Heart right ventricle (tissue), 16 donors: Measurements from ENCODE around the gene BRIP1. TPM values are rescaled to one million over a fixed set of nuclear protein-coding genes. Genes with fewer than 3 reads are reported as not detected.

Experiments
- ATAC-seq, 8 donors: fragments of 200-7000 bp; cut with Tn5 transposase; one replicate each; pipeline ENCODE4 v1.9.1; 2020; ENCODE audit warnings: mild to moderate bottlenecking in 8 of 8, moderate library complexity in 8 of 8, moderate number of reproducible peaks in 1 of 8
- DNase-seq, 2 donors: peaks; one replicate each; pipeline ENCODE4 v3.0.0-alpha.2; 2020
- H3K27ac ChIP-seq, 10 donors: fragments of 200-600 bp; sonication (generic) in 2 of 10; one replicate each; pipeline versions ENCODE4 v1.5.0 to v1.8.0; 2020 to 2022; ENCODE audit warnings: mild to moderate bottlenecking in 3 of 10
- H3K27me3 ChIP-seq, 7 donors: fragments of 200-600 bp; one replicate each; pipeline ENCODE4 v1.8.0; 2021 to 2022; ENCODE audit warnings: mild to moderate bottlenecking in 2 of 7
- H3K36me3 ChIP-seq, 9 donors: fragments of 200-600 bp; sonication (generic) in 1 of 9; one replicate each; pipeline versions ENCODE4 v1.5.0 to v1.8.0; 2020 to 2022; ENCODE audit warnings: mild to moderate bottlenecking in 2 of 9
- H3K4me1 ChIP-seq, 9 donors: fragments of 200-600 bp; sonication (generic) in 1 of 9; one replicate each; pipeline versions ENCODE4 v1.5.0 to v1.8.0; 2020 to 2022; ENCODE audit warnings: mild to moderate bottlenecking in 4 of 9
- H3K4me3 ChIP-seq, 10 donors: fragments of 200-600 bp; sonication (generic) in 2 of 10; one replicate each; pipeline versions ENCODE4 v1.5.0 to v1.8.0; 2020 to 2022; ENCODE audit warnings: mild to moderate bottlenecking in 7 of 10, moderate library complexity in 2 of 10
- H3K9me3 ChIP-seq, 11 donors: fragments of 200-600 bp in 10 of 11; sonication (generic) in 2 of 11; one replicate each; pipeline versions ENCODE4 v1.5.0 to v1.8.0; 2013 to 2022; ENCODE audit warnings: mild to moderate bottlenecking in 2 of 11, control low read depth in 1 of 11, moderate library complexity in 1 of 11
- WGBS, 2 donors: extraction: QIAGEN DNeasy Blood & Tissue Kit; methylation state at CpG; one replicate each; pipeline ENCODE4 v1.1.7; 2013; ENCODE audit warnings: inconsistent platforms in 1 of 2; 5-methylcytosine and 5-hydroxymethylcytosine counted together
- intact Hi-C, 10 donors: fragments of 100-400 bp; cut with DNase I; formaldehyde crosslinking; loops; one replicate each; pipeline versions ENCODE4 v1.11.1 to v1.14.2; 2022
- polyA plus RNA-seq, 2 donors: library from polyadenylated mRNA; stranded (reverse); fragments of 200-250 nt; gene quantifications; one replicate each; pipeline ENCODE4 v1.2.3, GENCODE V29; 2013
- total RNA-seq, 10 donors: library from RNA; stranded (reverse); fragmentation: NEBNext Ultra II Directional in 3 of 10; extraction: Animal tissue kit (Norgen Biotek cat#: 25700) in 3 of 10; gene quantifications; one replicate each; pipeline versions ENCODE4 v1.2.1 to v1.2.4, GENCODE V29; 2021 to 2023
- TF ChIP-seq, protein P1 (sequence below), 9 donors: fragments of 200-600 bp; sonication (generic) in 2 of 9; IDR thresholded peaks; one replicate each; pipeline versions ENCODE4 v1.5.0 to v1.8.0; 2021 to 2022; ENCODE audit warnings: antibody characterized with exemption in 9 of 9, mild to moderate bottlenecking in 5 of 9, moderate library complexity in 1 of 9
- donor health status: Arrhythmogenic right ventricular cardiomyopathy.
- donor health status: ischemic (EF 13 %, LVEDD 7.1; RV severe dilation, severe dysfunction).
- donor health status: healthy with polysubstance abuse.
- donor health status: DM: no; HTN: yes; CAD: no.
- donor health status: DM: no; HTN: no; CAD: no.
- donor health status: ischemic (EF 25% LVEDD 6.9; RV normal size, moderate dysfunction).
- donor health status: ischemic (EF 25% LVEDD 5.7; RV mildly dilated, moderate dysfunction).
- donor health status: healthy.
- donor health status: DM: yes; HTN: yes; CAD: no.
- donor health status: Ischemic cardiomyopathy.
- donor health status: ischemic (EF 35%, LVEDD 5.7; RV mildly dilated, moderate dysfunction).
- donor health status: nonischemic (EF 11% LVEDD 7.7; RV severe dilation, severe dysfunction).
- donor health status: DM: yes; HTN: yes; CAD: no.
- donor health status: PGD.
- donor health status: ischemic (EF 29% LVEDD 5.4; RV normal size, mild dysfunction).
- donor health status: nonischemic (EF 23%, LVEDD 6.1; RV moderate dilation, normal function).

The BRIP1 gene
- total and polyA plus RNA-seq, 12 donors: 0.03 to 2.1 (median 0.22) TPM; not detected in 1

DNA sequence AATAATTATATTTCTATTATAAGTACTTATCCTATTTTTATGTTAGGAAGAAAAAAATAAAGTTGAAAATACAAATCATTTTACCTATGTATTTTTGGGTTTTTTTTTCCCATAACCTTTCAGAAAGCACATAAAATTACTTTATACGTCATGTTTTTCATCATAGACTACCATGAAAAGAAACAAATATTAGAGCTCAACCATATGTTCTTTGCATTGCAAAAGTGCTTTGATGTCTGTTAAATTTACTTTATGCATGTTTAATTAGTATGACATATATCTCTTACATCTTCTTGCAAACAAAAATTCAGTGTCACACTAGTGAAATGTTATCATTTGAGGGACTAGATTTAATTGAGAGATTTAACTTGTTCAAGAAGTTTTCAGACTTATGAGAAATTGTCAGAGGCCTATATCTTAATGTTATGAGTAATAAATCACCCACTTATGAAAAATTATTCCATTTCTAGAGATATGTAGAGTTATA lies 24.0 kb downstream of the BRIP1 start:
- TF ChIP-seq, protein P1, sequence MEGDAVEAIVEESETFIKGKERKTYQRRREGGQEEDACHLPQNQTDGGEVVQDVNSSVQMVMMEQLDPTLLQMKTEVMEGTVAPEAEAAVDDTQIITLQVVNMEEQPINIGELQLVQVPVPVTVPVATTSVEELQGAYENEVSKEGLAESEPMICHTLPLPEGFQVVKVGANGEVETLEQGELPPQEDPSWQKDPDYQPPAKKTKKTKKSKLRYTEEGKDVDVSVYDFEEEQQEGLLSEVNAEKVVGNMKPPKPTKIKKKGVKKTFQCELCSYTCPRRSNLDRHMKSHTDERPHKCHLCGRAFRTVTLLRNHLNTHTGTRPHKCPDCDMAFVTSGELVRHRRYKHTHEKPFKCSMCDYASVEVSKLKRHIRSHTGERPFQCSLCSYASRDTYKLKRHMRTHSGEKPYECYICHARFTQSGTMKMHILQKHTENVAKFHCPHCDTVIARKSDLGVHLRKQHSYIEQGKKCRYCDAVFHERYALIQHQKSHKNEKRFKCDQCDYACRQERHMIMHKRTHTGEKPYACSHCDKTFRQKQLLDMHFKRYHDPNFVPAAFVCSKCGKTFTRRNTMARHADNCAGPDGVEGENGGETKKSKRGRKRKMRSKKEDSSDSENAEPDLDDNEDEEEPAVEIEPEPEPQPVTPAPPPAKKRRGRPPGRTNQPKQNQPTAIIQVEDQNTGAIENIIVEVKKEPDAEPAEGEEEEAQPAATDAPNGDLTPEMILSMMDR (IDR thresholded peaks at IDR 0.05): no peak
- Histone ChIP-seq H3K4me3 (no peak overlapping the region), H3K9me3 (no peaks in the 10 kb centered on the region), H3K4me1 (no peaks in the 10 kb centered on the region), H3K36me3 (no peaks in the 10 kb centered on the region), H3K27me3 (no peaks in the 10 kb centered on the region), H3K27ac (no peak overlapping the region)
- 95 to 98% methylated on average over 1 of the region's 1 CpG for WGBS, 2 donors
- DNase-seq (no peak), ATAC-seq (no peak)
- intact Hi-C loops: loop anchor here in 9 of 10 donors (5.0 to 10.0 kb wide), 6 partner anchors 205 to 1122 kb away; no protein-coding TSS in a partner anchor

DNA sequence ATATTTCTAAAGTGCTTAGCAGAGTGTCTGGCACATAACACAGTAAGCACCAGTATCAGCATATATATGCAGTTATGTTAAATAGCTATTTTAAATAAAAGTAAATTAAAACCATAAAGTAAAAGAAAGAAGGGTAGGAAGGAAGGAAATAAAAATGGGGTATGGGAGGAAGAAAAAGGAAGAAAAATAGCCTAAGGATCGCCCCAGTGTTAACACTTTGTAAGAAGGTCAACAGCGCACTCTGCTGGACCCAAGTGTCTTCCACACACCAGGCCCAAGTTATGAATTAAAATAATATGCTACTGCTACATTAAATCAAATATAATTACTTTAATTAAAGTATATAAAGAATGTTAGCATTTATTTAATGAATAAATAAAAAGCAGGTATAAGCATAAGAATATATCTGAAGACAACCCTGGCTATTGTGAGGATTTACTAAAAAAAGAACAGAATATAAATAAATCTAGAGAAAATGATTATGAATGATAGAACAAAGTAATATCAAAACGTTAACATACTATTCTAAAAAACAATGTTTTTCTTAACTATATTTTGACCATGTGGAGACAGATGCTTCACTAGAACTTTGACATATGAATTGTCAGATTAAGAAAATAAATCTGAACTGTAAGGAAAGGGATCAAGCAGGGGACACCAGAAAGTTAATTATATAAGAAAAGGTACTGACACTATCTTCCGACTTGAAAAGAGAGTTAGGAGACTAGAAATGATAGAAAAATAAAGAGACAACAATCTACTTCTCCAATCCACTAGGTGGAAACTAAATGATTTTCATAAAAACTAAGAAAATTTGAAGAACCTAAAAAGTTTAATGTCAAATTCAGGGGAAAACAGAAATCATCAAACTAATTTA lies 25.9 kb downstream of the BRIP1 start:
- ATAC-seq (no peak), DNase-seq (peak; percentile 19 to 24)
- WGBS, 2 donors: 50 to 51% methylated on average over 4 of the region's 4 CpGs
- no peaks in the 10 kb centered on the region for H3K9me3 ChIP-seq
- TF ChIP-seq, protein P1 (IDR thresholded peaks at IDR 0.05): peak in 8 of 9 donors; percentile 24 to 81 (median 69)
- H3K4me3 ChIP-seq: no peak overlapping the region
- no peaks in the 10 kb centered on the region for H3K4me1 ChIP-seq
- intact Hi-C loops: loop anchor here in 9 of 10 donors (5.0 to 10.0 kb wide), 6 partner anchors 203 to 1120 kb away; no protein-coding TSS in a partner anchor
- H3K36me3 ChIP-seq: no peaks in the 10 kb centered on the region
- no peaks in the 10 kb centered on the region for H3K27me3 ChIP-seq
- H3K27ac ChIP-seq: no peak overlapping the region

DNA sequence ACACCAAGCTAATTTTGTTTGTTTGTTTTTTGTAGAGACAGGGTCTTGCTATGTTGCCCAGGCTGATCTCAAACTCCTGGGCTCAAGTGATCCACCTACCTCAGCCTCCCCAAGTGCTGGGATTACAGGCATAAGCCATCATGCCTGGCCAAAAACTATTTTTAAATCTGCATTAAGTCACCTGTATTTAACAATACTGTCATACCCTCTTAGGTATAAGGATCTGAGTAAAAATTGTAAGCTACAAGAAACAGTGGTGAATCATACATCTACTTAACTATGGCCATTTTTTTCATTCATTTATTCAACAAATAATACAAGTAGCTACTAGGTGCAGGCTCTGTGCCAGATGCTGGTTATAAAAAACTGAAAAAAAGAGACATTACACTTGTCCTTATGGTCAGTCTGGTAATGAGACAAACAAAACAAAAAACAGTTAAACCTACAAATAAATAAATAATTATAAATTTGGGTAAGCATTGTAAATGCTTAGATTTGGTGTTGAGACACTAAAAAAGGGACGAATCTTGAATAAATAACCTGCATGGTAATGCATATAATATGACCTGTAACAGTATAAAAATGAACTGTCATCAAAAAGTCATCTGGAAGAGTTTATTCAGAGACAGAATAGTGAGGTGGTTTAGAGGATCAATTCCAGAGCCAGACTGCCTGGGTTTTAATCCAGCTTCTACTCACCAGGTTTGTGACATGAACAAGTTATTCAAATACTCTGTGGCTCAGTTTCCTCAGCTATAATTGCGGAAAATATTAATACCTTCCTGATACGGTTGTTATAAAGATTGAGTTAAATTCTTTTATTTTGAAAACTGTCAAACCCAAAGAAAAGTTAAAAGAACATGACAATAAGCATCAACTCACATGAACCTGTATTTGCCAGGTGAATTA lies 26.8 kb downstream of the BRIP1 start:
- Histone ChIP-seq H3K27ac (no peak overlapping the region), H3K36me3 (no peaks in the 10 kb centered on the region), H3K4me1 (no peaks in the 10 kb centered on the region), H3K9me3 (no peaks in the 10 kb centered on the region), H3K27me3 (no peaks in the 10 kb centered on the region), H3K4me3 (no peak overlapping the region)
- TF ChIP-seq, protein P1 (IDR thresholded peaks at IDR 0.05): no peak
- DNase-seq: no peak
- 90 to 93% methylated on average over 3 of the region's 3 CpGs for WGBS, 2 donors
- intact Hi-C loops: loop anchor here in 9 of 10 donors (5.0 to 10.0 kb wide), 6 partner anchors 202 to 1119 kb away; no protein-coding TSS in a partner anchor
- ATAC-seq: no peak

DNA sequence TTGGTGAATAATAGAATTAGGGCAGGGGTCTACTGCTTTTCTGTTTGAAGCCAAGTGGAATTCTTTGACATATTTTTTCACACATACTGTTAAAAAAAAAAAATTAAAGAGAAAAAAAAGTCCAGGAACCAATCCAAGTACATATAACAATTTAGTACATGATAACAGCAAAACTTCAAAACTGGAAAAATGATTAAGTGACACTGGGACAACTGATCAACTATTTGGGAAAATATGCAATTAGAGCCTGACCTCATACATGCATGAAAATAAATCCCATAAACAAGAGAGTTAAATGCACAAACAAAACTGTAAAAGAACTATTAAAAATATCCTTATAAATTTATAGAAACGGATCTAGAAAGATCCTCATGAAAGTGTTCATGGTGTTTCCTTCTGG lies 27.7 kb downstream of the BRIP1 start:
- 87 to 88% methylated on average over 1 of the region's 1 CpG for WGBS, 2 donors
- intact Hi-C loops: loop anchor here in 9 of 10 donors (5.0 to 10.0 kb wide), 6 partner anchors 201 to 1118 kb away; no protein-coding TSS in a partner anchor
- TF ChIP-seq, protein P1 (IDR thresholded peaks at IDR 0.05): no peak
- Histone ChIP-seq H3K36me3 (no peaks in the 10 kb centered on the region), H3K27me3 (no peaks in the 10 kb centered on the region), H3K4me3 (no peak overlapping the region), H3K9me3 (no peaks in the 10 kb centered on the region), H3K4me1 (no peaks in the 10 kb centered on the region), H3K27ac (no peak overlapping the region)
- ATAC-seq (no peak), DNase-seq (no peak)
